ENCODE measurements around the gene SLC11A2.
"Not testable (repeated sequence)": the region's sequence is repeated elsewhere in the genome, so short reads cannot be mapped to it uniquely, and the experiment has no call there.

DNA sequence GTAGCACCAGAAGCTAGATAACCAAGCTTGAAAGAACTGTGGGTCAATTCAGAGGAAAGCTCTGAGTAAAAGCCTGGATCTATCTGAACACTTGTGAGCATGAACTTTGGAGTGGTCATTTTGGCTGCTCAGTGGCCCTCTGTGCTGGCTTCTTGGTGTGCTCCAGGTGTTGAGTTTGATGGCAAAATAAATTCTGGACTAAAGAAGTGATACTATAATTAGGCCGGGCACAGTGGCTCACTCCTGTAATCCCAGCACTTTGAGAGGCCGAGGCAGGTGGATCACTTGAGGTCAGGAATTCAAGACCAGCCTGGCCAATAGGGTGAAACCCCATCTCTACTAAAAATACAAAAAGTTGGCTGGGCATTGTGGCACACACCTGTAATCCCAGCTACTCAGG, 71.4 kb downstream of the SLC11A2 start:
- TF ChIP-seq FOXK2 (IDR thresholded peaks at IDR 0.05); SP1 (IDR thresholded peaks at IDR 0.05); CTBP1 (IDR thresholded peaks at IDR 0.05; ENCODE audit: borderline replicate concordance); ZNF384 (IDR thresholded peaks at IDR 0.05); ELF4 (IDR thresholded peaks at IDR 0.05); FOXM1 (IDR thresholded peaks at IDR 0.05; ENCODE audit: borderline replicate concordance); TARDBP (IDR thresholded peaks at IDR 0.05); LEF1 (IDR thresholded peaks at IDR 0.05; ENCODE audit: borderline replicate concordance); L3MBTL2 (conservative IDR thresholded peaks at IDR 0.05): not testable (repeated sequence)

Measured in HEK293T (cell line).